H4 (cell line): ENCODE results near the gene PAIP1. TPM values are rescaled to one million over a fixed set of nuclear protein-coding genes. Genes with fewer than 3 reads are reported as not detected.
A peak's percentile ranks its signal among the peaks of the same experiment; 100 is the strongest.
"Not testable (repeated sequence)": the region's sequence is repeated elsewhere in the genome, so short reads cannot be mapped to it uniquely, and the experiment has no call there.

ENCODE experiments used
- DNase-seq: peaks from one replicate; pipeline ENCODE4 v3.0.0-alpha.2; 2015; ENCODE audit warnings: low spot score
- total RNA-seq: library from RNA; depleted of rRNA; stranded (reverse); fragments of >200 nt; shearing (Covaris generic); gene quantifications from 2 replicates; pipeline ENCODE4 v1.2.3, GENCODE V29; 2014

PAIP1 gene
- total RNA-seq, 1 experiment from 2014 or later = 222 TPM

GRCh38 chr5:43571237-43571636 is 14.4 kb upstream of the PAIP1 start:
- DNase-seq = no peak

GRCh38 chr5:43570450-43571158 is 13.7 kb upstream of the PAIP1 start:
- no peak for DNase-seq

GRCh38 chr5:43569236-43569746 is 12.4 kb upstream of the PAIP1 start:
- no peak for DNase-seq

- no peak for DNase-seq
These were observed 11.1 kb upstream of the PAIP1 start for GRCh38 chr5:43567967-43568366.

GRCh38 chr5:43565043-43565442 is 8.2 kb upstream of the PAIP1 start:
- DNase-seq = no peak

- DNase-seq = no peak
These were observed 7.5 kb upstream of the PAIP1 start for GRCh38 chr5:43564289-43564850.

- no peak for DNase-seq
These were observed 6.4 kb upstream of the PAIP1 start for GRCh38 chr5:43563321-43563720.

GRCh38 chr5:43561356-43561755 is 4.5 kb upstream of the PAIP1 start:
- DNase-seq = no peak

GRCh38 chr5:43560128-43560527 is 3.3 kb upstream of the PAIP1 start:
- DNase-seq = peak; percentile 53

GRCh38 chr5:43556607-43556856 is 345 bp downstream of the PAIP1 start:
- DNase-seq = not testable (repeated sequence)

- peak; percentile 15 for DNase-seq
These were observed 826 bp downstream of the PAIP1 start for GRCh38 chr5:43555895-43556606.

GRCh38 chr5:43554497-43554896 is 2.4 kb downstream of the PAIP1 start:
- DNase-seq = no peak

- DNase-seq = no peak
These were observed 3.5 kb downstream of the PAIP1 start for GRCh38 chr5:43553381-43553780.

GRCh38 chr5:43551731-43552130 is 5.1 kb downstream of the PAIP1 start:
- DNase-seq = no peak

GRCh38 chr5:43549272-43549671 is 7.6 kb downstream of the PAIP1 start:
- DNase-seq = not testable (repeated sequence)

- DNase-seq = no peak
These were observed 8.5 kb downstream of the PAIP1 start for GRCh38 chr5:43548358-43548757.

GRCh38 chr5:43547532-43547931 is 9.3 kb downstream of the PAIP1 start:
- no peak for DNase-seq

- DNase-seq = no peak
These were observed 13.4 kb downstream of the PAIP1 start for GRCh38 chr5:43543434-43543833.

- no peak for DNase-seq
These were observed 16.1 kb downstream of the PAIP1 start for GRCh38 chr5:43540746-43541145.

- DNase-seq = no peak
These were observed 19.9 kb downstream of the PAIP1 start for GRCh38 chr5:43536972-43537371.

- no peak for DNase-seq
These were observed 23.2 kb downstream of the PAIP1 start for GRCh38 chr5:43533646-43534045.

GRCh38 chr5:43530648-43531047 is 26.2 kb downstream of the PAIP1 start:
- DNase-seq = no peak

GRCh38 chr5:43523662-43524072 is 33.2 kb downstream of the PAIP1 start:
- no peak for DNase-seq
